Epithelial cell of esophagus (primary cell): ENCODE results near the gene UGGT2.
A peak's percentile ranks its signal among the peaks of the same experiment; 100 is the strongest.

Experiments
- DNase-seq: peaks from one replicate; pipeline ENCODE4 v3.0.0; 2010; ENCODE audit warnings: low read depth
- H3K4me3 ChIP-seq: 2 replicates; pipeline ENCODE4 v1.5.1; 2011; ENCODE audit warnings: mild to moderate bottlenecking, low read length, control low read depth
- CTCF ChIP-seq: IDR thresholded peaks from 2 replicates; pipeline ENCODE4 v1.5.1; 2011; ENCODE audit warnings: low read depth, mild to moderate bottlenecking, low read length, control low read depth, inconsistent platforms; ENCODE audit not compliant: insufficient read depth; ENCODE audit errors: missing control alignments

UGGT2 gene

DNA sequence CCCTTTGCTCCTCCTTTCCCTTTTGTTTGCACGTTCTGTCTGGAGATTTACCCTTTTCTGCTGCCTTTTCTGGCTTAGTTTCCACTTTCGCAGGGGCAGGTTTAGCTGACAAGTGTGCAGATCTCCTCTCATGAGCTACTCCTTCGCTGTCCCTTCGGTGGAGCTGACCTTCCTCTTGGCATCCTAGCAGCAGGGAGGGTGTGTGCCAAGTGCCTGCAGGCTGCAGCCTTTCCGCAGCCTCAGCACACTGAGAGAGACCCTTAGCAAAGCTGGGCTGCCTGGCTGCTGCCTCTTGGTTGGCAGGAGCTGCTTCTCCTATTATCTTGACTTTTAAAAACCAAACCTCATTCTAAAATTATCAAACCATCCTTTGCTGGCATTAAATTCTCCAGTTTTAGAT is 243.8 kb downstream of the UGGT2 start:
- DNase-seq, result no peak
- no peak for TF ChIP-seq CTCF
- no peak overlapping the region for H3K4me3 ChIP-seq

DNA sequence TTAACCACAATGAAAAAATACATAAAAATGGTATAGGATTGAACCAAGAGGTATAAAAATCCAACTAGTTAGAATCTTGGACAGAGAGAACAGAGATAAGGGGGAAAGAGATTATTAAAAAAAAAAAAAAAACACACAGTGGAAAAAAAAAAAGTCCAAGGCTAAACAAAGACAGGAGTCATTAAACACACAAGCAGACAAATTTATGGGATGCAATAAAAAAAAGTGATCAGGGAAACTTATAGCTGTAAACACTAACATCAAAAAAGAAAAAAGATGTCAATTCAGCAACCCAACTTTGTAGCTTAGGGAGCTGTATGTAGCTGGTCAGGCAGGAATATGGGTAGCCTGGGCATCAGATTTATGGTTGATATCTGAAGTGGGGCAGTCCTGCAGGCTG is 247.3 kb downstream of the UGGT2 start:
- no peak for DNase-seq
- no peak overlapping the region for H3K4me3 ChIP-seq
- no peak for TF ChIP-seq CTCF

DNA sequence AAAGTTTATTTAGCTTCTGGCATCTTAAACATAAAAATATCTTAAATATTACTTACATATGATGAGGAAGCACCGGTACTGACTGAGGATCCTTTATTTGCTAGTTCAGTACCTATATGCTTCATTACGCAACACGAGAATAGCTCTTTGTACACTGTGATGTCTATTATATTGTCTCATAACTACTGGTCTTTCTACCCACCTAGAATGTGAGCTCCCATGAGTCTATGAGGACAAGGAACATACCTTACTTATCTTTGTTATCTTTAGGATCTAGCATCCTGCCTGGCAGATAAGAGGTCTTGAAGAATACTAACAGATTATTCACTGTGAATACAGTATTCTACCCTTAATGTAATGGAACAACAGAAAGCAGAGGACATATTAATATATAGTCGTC is 251.4 kb downstream of the UGGT2 start:
- no peak for DNase-seq
- no peak for TF ChIP-seq CTCF
- H3K4me3 ChIP-seq, result no peak overlapping the region

DNA sequence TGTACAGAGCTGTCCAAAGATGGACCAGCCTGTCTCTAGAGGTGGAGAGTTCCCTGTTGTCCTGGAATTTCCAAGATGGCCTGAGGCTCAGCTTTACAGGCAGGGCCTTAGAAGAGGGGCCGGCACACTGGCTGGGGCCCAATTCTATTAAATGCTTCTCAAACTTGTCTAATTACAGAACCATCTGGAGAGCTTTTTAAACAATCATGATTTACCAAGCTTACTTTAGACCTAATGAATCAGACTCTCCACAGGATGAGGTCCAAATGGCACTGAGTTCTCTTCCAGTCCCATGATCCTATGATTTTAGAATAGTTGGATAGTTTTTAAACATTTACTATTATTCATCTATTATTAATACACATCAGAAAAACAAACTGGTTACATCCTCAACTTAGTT is 252.8 kb downstream of the UGGT2 start:
- no peak for DNase-seq
- TF ChIP-seq CTCF, result no peak
- H3K4me3 ChIP-seq, result no peak overlapping the region

GRCh38 chr13:95797016-95797415 is 256.2 kb downstream of the UGGT2 start:
- no peak for TF ChIP-seq CTCF
- DNase-seq, result no peak
- H3K4me3 ChIP-seq, result no peak overlapping the region

DNA sequence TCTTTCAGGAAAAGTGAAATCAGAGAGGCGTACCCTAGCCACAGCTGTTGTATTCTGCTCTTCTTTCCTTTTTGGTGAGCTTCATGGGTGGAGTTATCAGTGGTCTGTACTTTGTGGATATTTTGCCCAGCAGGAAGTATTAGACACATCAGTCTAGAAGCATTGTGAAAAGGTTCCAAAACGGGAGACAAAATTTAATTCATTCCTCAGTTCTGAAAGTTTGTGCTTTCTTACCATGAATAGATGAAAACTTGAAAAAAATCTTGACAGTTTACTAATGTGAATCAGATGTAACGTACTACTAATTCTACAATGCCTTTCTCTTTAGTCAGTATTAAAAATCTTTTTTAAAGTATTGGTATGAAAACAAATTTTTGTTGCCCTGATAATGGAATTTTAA is 259.4 kb downstream of the UGGT2 start:
- no peak for DNase-seq
- no peak for TF ChIP-seq CTCF
- no peak overlapping the region for H3K4me3 ChIP-seq

DNA sequence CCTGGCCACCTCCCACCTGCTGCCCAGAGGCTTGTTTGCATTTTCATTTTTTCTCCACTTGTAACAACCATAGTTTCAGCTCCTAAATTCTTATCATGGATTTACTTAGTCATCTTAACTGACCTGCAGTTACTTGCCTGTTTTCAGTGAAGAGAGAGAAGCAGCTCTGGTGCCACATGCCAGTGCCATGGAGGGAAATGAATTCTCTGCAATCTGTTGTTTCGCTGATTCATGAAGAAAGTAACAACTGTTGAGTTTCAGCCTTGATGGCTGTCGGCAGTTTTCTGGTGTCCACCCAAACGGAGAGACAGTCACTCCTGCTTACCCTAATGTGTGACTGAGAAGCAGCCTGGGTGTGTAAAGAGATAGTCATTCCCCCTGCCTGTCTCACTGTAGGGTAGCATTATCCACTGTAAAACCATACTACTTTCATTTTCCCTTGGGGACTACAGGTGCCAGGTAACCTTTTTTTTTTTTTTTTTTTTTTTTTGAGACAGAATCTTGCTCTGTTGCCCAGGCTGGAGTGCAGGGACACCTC is 260.1 kb downstream of the UGGT2 start:
- no peak overlapping the region for H3K4me3 ChIP-seq
- DNase-seq, result peak; percentile 80
- no peak for TF ChIP-seq CTCF
